ENCODE measurements around the gene EEF2KMT.
A peak's percentile ranks its signal among the peaks of the same experiment; 100 is the strongest.

EEF2KMT gene

GRCh38 chr16:5066511-5066910 is 31.1 kb downstream of the EEF2KMT start:
- DNase-seq (ENCODE audit: low read depth) = no peak
- TF ChIP-seq CTCF (IDR thresholded peaks at IDR 0.05; ENCODE audit: insufficient read depth, low read depth, low read length, missing control alignments) = no peak
- no peak overlapping the region for H3K4me3 ChIP-seq (ENCODE audit: low read length)

GRCh38 chr16:5065813-5066212 is 31.8 kb downstream of the EEF2KMT start, which contains the start of gene C16orf89:
Gene C16orf89 (minus strand): TSS chr16:5065956. CDS start chr16:5065908, 48 bp downstream.
- H3K4me3 ChIP-seq (ENCODE audit: low read length) = no peak within 1 kb of the TSS
- DNase-seq (ENCODE audit: low read depth) = no peak
- no peak for TF ChIP-seq CTCF (IDR thresholded peaks at IDR 0.05; ENCODE audit: insufficient read depth, low read depth, low read length, missing control alignments)

- H3K4me3 ChIP-seq (ENCODE audit: low read length) = no peak overlapping the region
- no peak for TF ChIP-seq CTCF (IDR thresholded peaks at IDR 0.05; ENCODE audit: insufficient read depth, low read depth, low read length, missing control alignments)
- DNase-seq (ENCODE audit: low read depth) = no peak
These were observed 32.3 kb downstream of the EEF2KMT start for GRCh38 chr16:5065326-5065725.

GRCh38 chr16:5064915-5065314 is 32.7 kb downstream of the EEF2KMT start:
- no peak for TF ChIP-seq CTCF (IDR thresholded peaks at IDR 0.05; ENCODE audit: insufficient read depth, low read depth, low read length, missing control alignments)
- DNase-seq (ENCODE audit: low read depth) = no peak

GRCh38 chr16:5062790-5063765 is 34.5 kb downstream of the EEF2KMT start:
- TF ChIP-seq CTCF (IDR thresholded peaks at IDR 0.05; ENCODE audit: insufficient read depth, low read depth, low read length, missing control alignments) = peak; percentile 10
- no peak for DNase-seq (ENCODE audit: low read depth)
- no peak overlapping the region for H3K4me3 ChIP-seq (ENCODE audit: low read length)

More at GRCh38 chr16:5064915-5065314, 32.7 kb downstream of the EEF2KMT start:
- H3K4me3 ChIP-seq (ENCODE audit: low read length) = no peak overlapping the region

DNA sequence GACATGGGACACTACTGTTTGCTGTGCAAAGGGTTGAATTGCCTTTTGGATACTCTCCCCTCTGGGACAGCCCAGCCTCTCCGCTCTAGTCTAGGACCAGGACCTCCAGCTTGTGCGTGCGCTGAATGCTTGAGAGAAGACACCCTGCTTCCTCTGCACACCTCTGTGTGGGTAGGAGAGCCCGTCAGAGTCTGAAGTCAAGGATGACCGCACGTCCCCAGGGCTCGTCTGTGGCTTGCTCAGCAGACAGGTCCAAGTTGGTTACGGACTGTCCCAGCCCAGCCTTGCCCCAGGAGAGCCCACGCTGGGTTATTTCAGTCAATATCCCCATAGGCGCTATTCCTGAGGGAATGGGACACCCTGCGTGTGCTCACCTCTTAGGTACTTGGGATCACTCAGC is 35.5 kb downstream of the EEF2KMT start:
- DNase-seq (ENCODE audit: low read depth) = no peak
- no peak for TF ChIP-seq CTCF (IDR thresholded peaks at IDR 0.05; ENCODE audit: insufficient read depth, low read depth, low read length, missing control alignments)
- H3K4me3 ChIP-seq (ENCODE audit: low read length) = no peak overlapping the region
